K562 (cell line): ENCODE data around the gene AIF1. TPM values are rescaled to one million over a fixed set of nuclear protein-coding genes. Genes with fewer than 3 reads are reported as not detected.

Experiments used
- CHD7 ChIP-seq: fragments of 200-600 bp; sonication (generic); IDR thresholded peaks from one replicate; pipeline ENCODE4 v1.6.1; 2012; ENCODE audit warnings: mild to moderate bottlenecking, low read depth, low read length, inconsistent platforms
- CXXC5 ChIP-seq: fragments of 250-450 bp; sonication (Bioruptor Pico); IDR thresholded peaks from 2 replicates; pipeline ENCODE4 v1.8.0; 2022; ENCODE audit warnings: inconsistent platforms, mild to moderate bottlenecking, moderate library complexity
- ELF1 ChIP-seq: fragments of 200-800 bp; sonication (Bioruptor generic); IDR thresholded peaks from 2 replicates; pipeline ENCODE4 v1.6.1; 2016; ENCODE audit warnings: missing genetic modification characterization, missing compliant biosample characterization
- MIER1 ChIP-seq: fragments of 450-650 bp; IDR thresholded peaks from 2 replicates; pipeline ENCODE4 v1.6.1; 2016; ENCODE audit warnings: antibody characterized with exemption, mild to moderate bottlenecking, low read depth
- MTA3 ChIP-seq: fragments of 450-650 bp; formaldehyde crosslinking; IDR thresholded peaks from 2 replicates; pipeline ENCODE4 v1.6.1; 2017; ENCODE audit warnings: mild to moderate bottlenecking, borderline replicate concordance
- ZFP91 ChIP-seq: sonication (generic); formaldehyde crosslinking; IDR thresholded peaks from 2 replicates; pipeline ENCODE4 v1.8.0; 2022; ENCODE audit warnings: mild to moderate bottlenecking, missing genetic modification reagents
- polyA plus RNA-seq, 8 experiments: library from polyadenylated mRNA; depleted of rRNA in 4 of 8; stranded (reverse) in 5 of 8; unstranded in 3 of 8; fragments of >200 nt; fragmentation: Nextera tagmentation in 2 of 8; fragmentation: Illumina TruSeq in 1 of 8; extraction: Ambion mirVana in 2 of 8; extraction: Trizol in 1 of 8; gene quantifications; 2 replicates each; pipeline versions ENCODE4 v1.2.1 to v1.2.3, GENCODE V29; 2011 to 2014; ENCODE audit warnings: inconsistent platforms in 1 of 8, missing spikeins in 1 of 8
- total RNA-seq, 7 experiments: library from RNA; depleted of rRNA in 6 of 7; stranded (reverse); fragments of >200 nt in 6 of 7; fragmentation: Illumina TruSeq in 2 of 7; extraction: Trizol in 2 of 7; gene quantifications; 2 replicates each; pipeline versions ENCODE4 v1.2.1 to v1.2.3, GENCODE V29; 2011 to 2021; ENCODE audit warnings: low replicate concordance in 1 of 7
- TF ChIP-seq, protein P1 (sequence below): sonication (generic); formaldehyde crosslinking; IDR thresholded peaks from 2 replicates; pipeline ENCODE4 v1.8.0; 2023; ENCODE audit warnings: mild to moderate bottlenecking, missing genetic modification reagents

Gene AIF1
- total and polyA plus RNA-seq, 9 of the 15 experiments (the other 6 are each of a cell fraction or from before 2014, with no cell fraction given) = 9.4 to 33.4 (median 19.4) TPM

DNA sequence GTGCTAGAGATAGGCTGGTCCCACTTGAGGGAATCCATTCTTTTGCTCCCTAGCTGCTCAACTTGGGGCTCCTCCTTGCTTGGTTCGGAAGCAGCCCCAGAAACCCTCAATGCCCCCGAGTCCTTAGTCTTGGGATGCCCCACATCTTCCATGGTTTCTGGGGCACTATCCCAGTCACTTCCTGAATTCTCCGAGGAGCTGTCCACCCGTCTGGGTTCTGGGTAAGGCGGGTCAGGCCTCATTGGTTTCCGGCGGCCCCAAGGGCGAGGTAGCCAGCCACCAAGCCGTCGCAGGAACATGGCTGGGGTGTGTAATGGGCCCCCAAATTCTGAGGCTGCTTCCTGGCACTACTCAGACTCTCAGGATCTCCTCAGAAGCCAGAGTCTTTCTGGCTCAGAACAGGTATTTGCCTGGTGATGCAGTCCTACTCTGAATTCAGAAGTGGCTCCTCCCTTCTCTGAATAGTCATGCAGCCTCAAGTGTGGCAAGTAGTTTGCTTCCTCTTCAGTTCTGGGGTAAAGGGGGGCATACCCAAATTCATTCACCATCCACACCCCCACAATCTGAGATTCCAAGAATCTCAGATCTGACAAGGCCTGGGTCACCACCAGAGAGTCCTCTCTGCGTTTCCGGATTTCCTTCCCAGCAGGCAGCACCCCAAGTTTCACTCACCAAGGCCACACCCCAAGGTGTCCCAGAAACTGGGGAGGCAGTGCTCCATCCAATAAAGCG is 44.8 kb downstream of the AIF1 start (continued):
- TF ChIP-seq, protein P1, sequence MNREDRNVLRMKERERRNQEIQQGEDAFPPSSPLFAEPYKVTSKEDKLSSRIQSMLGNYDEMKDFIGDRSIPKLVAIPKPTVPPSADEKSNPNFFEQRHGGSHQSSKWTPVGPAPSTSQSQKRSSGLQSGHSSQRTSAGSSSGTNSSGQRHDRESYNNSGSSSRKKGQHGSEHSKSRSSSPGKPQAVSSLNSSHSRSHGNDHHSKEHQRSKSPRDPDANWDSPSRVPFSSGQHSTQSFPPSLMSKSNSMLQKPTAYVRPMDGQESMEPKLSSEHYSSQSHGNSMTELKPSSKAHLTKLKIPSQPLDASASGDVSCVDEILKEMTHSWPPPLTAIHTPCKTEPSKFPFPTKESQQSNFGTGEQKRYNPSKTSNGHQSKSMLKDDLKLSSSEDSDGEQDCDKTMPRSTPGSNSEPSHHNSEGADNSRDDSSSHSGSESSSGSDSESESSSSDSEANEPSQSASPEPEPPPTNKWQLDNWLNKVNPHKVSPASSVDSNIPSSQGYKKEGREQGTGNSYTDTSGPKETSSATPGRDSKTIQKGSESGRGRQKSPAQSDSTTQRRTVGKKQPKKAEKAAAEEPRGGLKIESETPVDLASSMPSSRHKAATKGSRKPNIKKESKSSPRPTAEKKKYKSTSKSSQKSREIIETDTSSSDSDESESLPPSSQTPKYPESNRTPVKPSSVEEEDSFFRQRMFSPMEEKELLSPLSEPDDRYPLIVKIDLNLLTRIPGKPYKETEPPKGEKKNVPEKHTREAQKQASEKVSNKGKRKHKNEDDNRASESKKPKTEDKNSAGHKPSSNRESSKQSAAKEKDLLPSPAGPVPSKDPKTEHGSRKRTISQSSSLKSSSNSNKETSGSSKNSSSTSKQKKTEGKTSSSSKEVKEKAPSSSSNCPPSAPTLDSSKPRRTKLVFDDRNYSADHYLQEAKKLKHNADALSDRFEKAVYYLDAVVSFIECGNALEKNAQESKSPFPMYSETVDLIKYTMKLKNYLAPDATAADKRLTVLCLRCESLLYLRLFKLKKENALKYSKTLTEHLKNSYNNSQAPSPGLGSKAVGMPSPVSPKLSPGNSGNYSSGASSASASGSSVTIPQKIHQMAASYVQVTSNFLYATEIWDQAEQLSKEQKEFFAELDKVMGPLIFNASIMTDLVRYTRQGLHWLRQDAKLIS (CRISPR knock-in tag) = 0 out of 2 replicates have a peak, but pooled peaks have one; percentile 4
- TF ChIP-seq MIER1 (peak; percentile 91), CHD7 (no peak), ELF1 (tag) (no peak), ZFP91 (CRISPR knock-in tag) (peak; percentile 59; the same call in 1 of the 2 replicates), CXXC5 (CRISPR knock-in tag) (no peak), MTA3 (no peak)
